Measurements from ENCODE around the gene POLA2.

Gene POLA2

GRCh38 chr11:65280646-65281045, 18.9 kb downstream of the POLA2 start:
- DNase-seq (ENCODE audit: low read depth, low spot score), result no peak

GRCh38 chr11:65286686-65287085, 24.9 kb downstream of the POLA2 start:
- DNase-seq (ENCODE audit: low read depth, low spot score), result no peak

GRCh38 chr11:65287601-65288000, 25.8 kb downstream of the POLA2 start:
- DNase-seq (ENCODE audit: low read depth, low spot score), result no peak

GRCh38 chr11:65288706-65289536, 27.2 kb downstream of the POLA2 start:
- DNase-seq (ENCODE audit: low read depth, low spot score), result no peak

GRCh38 chr11:65290448-65291165, 28.8 kb downstream of the POLA2 start:
- DNase-seq (ENCODE audit: low read depth, low spot score), result no peak

- DNase-seq (ENCODE audit: low read depth, low spot score), result no peak
Observed at GRCh38 chr11:65291613-65292012, 29.9 kb downstream of the POLA2 start.

- DNase-seq (ENCODE audit: low read depth, low spot score), result no peak
Observed at GRCh38 chr11:65292890-65293289, 31.1 kb downstream of the POLA2 start.

GRCh38 chr11:65293909-65294381, 32.2 kb downstream of the POLA2 start:
- no peak for DNase-seq (ENCODE audit: low read depth, low spot score)

GRCh38 chr11:65295001-65295400, 33.2 kb downstream of the POLA2 start:
- no peak for DNase-seq (ENCODE audit: low read depth, low spot score)

- DNase-seq (ENCODE audit: low read depth, low spot score), result no peak
Observed at GRCh38 chr11:65295571-65296341, 34.0 kb downstream of the POLA2 start.

GRCh38 chr11:65297026-65297672, 35.4 kb downstream of the POLA2 start:
- DNase-seq (ENCODE audit: low read depth, low spot score), result no peak

- no peak for DNase-seq (ENCODE audit: low read depth, low spot score)
Observed at GRCh38 chr11:65298131-65298535, 36.4 kb downstream of the POLA2 start.

- DNase-seq (ENCODE audit: low read depth, low spot score), result no peak
Observed at GRCh38 chr11:65298655-65299179, 37.0 kb downstream of the POLA2 start.

GRCh38 chr11:65300621-65301275, 39.0 kb downstream of the POLA2 start:
- DNase-seq (ENCODE audit: low read depth, low spot score), result no peak

GRCh38 chr11:65301491-65302329, 39.9 kb downstream of the POLA2 start:
- DNase-seq (ENCODE audit: low read depth, low spot score), result no peak

GRCh38 chr11:65303555-65303954, 41.8 kb downstream of the POLA2 start:
- DNase-seq (ENCODE audit: low read depth, low spot score), result no peak

GRCh38 chr11:65304110-65304509, 42.3 kb downstream of the POLA2 start:
- no peak for DNase-seq (ENCODE audit: low read depth, low spot score)

GRCh38 chr11:65304613-65305012, 42.9 kb downstream of the POLA2 start:
- no peak for DNase-seq (ENCODE audit: low read depth, low spot score)

- no peak for DNase-seq (ENCODE audit: low read depth, low spot score)
Observed at GRCh38 chr11:65305501-65306268, 43.9 kb downstream of the POLA2 start.
